Kidney epithelial cell (primary cell): ENCODE measurements around the gene ZEB2. TPM values are rescaled to one million over a fixed set of nuclear protein-coding genes. Genes with fewer than 3 reads are reported as not detected.

Experiments
- DNase-seq: peaks from one replicate; pipeline ENCODE4 v3.0.0-alpha.2; 2010; ENCODE audit warnings: low read depth
- H3K27me3 ChIP-seq: 2 replicates; pipeline ENCODE4 v1.6.0; 2011; ENCODE audit warnings: low read length; ENCODE audit not compliant: control insufficient read depth, insufficient read depth
- H3K36me3 ChIP-seq: 2 replicates; pipeline ENCODE4 v1.5.1; 2011; ENCODE audit warnings: low read length; ENCODE audit not compliant: control insufficient read depth, insufficient read depth
- H3K4me3 ChIP-seq: 2 replicates; pipeline ENCODE4 v1.5.1; 2011; ENCODE audit warnings: low read depth, mild to moderate bottlenecking, control low read depth, low read length
- total RNA-seq: library from RNA; depleted of rRNA; stranded (reverse); fragments of >200 nt; gene quantifications from 2 replicates; pipeline ENCODE4 v1.2.3, GENCODE V29; 2015
- TF ChIP-seq, protein P1 (sequence below): IDR thresholded peaks from 2 replicates; pipeline ENCODE4 v1.5.1; 2011; ENCODE audit warnings: mild to moderate bottlenecking, moderate library complexity, low read length, control low read depth, inconsistent platforms; ENCODE audit not compliant: insufficient read depth, poor library complexity, severe bottlenecking

Gene ZEB2
- total RNA-seq, 1 donor from 2014 or later, result 14.7 TPM

DNA sequence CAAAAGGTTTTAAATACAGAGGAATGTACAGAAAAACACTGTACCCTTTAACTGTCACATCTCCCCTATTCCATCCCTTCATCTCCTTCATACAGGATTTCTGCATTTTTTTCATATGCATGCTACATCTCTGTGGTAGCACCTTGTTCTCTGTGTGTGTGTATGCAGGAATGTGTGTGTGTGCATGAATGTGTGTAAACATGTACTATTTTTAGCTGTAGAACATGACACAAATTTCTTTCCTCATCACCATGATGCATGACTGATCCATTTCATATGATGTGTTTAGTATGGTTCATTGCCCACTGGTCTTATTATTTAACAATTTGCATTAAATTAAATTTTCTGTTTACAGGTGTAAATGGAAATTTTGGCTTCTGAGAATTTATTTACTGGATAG, 21.5 kb upstream of the ZEB2 start:
- no peaks in the 10 kb centered on the region for H3K36me3 ChIP-seq
- no peaks in the 10 kb centered on the region for H3K27me3 ChIP-seq
- DNase-seq, result no peak
- TF ChIP-seq, protein P1, sequence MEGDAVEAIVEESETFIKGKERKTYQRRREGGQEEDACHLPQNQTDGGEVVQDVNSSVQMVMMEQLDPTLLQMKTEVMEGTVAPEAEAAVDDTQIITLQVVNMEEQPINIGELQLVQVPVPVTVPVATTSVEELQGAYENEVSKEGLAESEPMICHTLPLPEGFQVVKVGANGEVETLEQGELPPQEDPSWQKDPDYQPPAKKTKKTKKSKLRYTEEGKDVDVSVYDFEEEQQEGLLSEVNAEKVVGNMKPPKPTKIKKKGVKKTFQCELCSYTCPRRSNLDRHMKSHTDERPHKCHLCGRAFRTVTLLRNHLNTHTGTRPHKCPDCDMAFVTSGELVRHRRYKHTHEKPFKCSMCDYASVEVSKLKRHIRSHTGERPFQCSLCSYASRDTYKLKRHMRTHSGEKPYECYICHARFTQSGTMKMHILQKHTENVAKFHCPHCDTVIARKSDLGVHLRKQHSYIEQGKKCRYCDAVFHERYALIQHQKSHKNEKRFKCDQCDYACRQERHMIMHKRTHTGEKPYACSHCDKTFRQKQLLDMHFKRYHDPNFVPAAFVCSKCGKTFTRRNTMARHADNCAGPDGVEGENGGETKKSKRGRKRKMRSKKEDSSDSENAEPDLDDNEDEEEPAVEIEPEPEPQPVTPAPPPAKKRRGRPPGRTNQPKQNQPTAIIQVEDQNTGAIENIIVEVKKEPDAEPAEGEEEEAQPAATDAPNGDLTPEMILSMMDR, result no peak
- H3K4me3 ChIP-seq, result no peak overlapping the region

- TF ChIP-seq, protein P1, result no peak
- Histone ChIP-seq H3K4me3 (no peak overlapping the region), H3K36me3 (no peaks in the 10 kb centered on the region), H3K27me3 (no peaks in the 10 kb centered on the region)
- DNase-seq, result no peak
Observed at GRCh38 chr2:144539289-144539782, 19.4 kb upstream of the ZEB2 start.

DNA sequence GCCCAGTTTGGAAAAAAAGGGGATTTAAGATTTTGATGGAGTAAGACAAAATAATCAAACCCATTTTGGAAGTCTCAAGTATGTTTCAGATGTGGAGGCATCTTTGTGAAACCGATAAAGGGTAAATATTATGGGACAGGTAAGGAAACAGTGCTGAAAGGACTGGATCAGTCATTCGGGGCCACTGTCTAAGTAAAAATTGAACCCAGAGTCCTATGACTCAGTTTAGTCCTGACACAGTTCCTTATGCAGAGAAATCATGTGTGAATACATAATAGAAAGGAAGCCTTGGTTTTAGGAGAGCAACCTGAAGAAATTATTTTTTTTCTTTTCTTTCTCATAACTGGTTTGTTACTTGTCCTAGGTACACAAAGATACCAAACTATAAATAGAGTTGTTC, 15.4 kb upstream of the ZEB2 start:
- Histone ChIP-seq H3K36me3 (no peaks in the 10 kb centered on the region), H3K27me3 (no peaks in the 10 kb centered on the region), H3K4me3 (no peak overlapping the region)
- TF ChIP-seq, protein P1, result no peak
- DNase-seq, result no peak

- DNase-seq, result no peak
- no peaks in the 10 kb centered on the region for H3K27me3 ChIP-seq
- TF ChIP-seq, protein P1, result no peak
- no peaks in the 10 kb centered on the region for H3K36me3 ChIP-seq
- H3K4me3 ChIP-seq, result no peak overlapping the region
Observed at GRCh38 chr2:144533221-144533620, 13.3 kb upstream of the ZEB2 start.

DNA sequence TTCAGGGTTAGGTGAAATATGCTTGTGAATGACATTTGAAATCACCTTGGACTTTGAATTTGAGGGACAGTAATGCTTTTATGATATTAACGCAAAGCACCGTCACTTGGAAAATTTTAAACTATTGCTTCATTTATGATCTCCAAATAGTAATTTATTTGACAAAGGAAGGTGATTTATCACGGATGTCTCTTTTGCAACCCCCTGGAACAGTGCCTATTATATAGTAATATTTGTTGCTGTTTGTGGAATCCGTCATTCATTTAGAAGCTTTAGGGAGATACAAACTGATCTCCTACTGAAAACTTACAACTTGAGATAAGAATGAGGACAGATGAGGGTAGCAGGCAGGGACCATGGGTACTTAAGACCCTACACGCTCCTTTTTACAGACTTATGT, 10.7 kb upstream of the ZEB2 start:
- H3K36me3 ChIP-seq, result no peaks in the 10 kb centered on the region
- TF ChIP-seq, protein P1, result no peak
- no peak overlapping the region for H3K4me3 ChIP-seq
- no peak for DNase-seq
- no peaks in the 10 kb centered on the region for H3K27me3 ChIP-seq

DNA sequence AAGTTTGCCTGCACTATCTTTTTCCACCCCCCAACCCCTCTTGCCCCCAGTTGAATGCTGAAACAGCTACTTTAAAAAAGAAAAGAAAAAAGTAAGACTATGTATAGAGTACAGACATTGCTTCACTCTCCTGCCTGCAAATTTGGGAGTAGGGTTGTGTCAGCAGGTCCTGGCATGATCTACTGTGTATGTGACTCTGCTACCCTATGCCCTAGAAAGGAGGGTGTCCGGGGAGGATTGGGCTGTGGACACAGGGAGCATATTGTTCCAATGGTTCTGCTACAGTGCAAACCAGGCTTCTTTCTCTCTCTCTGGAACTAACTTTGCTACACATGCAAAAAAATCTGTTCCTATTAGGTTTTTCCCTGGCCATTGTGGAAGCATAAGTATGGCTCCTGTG, 9.9 kb upstream of the ZEB2 start:
- Histone ChIP-seq H3K36me3 (no peaks in the 10 kb centered on the region), H3K27me3 (no peaks in the 10 kb centered on the region), H3K4me3 (no peak overlapping the region)
- TF ChIP-seq, protein P1, result no peak
- DNase-seq, result no peak
